NT2/D1 (cell line): Measurements from ENCODE around the gene NIT2.

Source experiments
- SUZ12 ChIP-seq: IDR thresholded peaks from 2 replicates; pipeline ENCODE4 v1.6.1; 2011; ENCODE audit not compliant: insufficient read length, insufficient read depth; ENCODE audit errors: extremely low read depth
- YY1 ChIP-seq: IDR thresholded peaks from 2 replicates; pipeline ENCODE4 v1.6.1; 2011; ENCODE audit not compliant: insufficient read length, insufficient read depth
- ZNF274 ChIP-seq: IDR thresholded peaks from 2 replicates; pipeline ENCODE4 v1.6.1; 2011; ENCODE audit warnings: mild to moderate bottlenecking, low read depth, low read length

DNA sequence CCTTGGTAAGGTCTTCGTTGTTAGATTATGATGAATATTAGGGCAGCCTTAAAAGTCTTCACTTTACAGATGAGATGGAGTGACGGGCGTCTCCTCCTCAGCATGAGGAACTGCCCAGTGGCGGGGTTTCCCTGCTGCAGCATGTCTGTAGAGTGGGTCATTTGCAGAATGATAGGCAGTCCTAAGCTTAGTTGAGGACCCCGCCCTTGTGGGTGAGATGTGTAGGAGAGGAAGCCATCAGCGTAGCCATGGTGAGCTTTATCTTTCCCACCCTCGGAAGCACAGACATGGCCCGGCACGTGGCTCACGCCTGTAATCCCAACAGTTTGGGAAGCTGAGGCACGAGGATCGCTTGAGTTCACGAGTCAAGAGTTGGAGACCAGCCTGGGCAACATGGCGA, 877 bp downstream of the NIT2 start:
- TF ChIP-seq ZNF274: no peak
- TF ChIP-seq YY1: no peak
- TF ChIP-seq SUZ12: no peak
